ENCODE results near the gene GVQW3.
A peak's percentile ranks its signal among the peaks of the same experiment; 100 is the strongest.

GVQW3 gene

DNA sequence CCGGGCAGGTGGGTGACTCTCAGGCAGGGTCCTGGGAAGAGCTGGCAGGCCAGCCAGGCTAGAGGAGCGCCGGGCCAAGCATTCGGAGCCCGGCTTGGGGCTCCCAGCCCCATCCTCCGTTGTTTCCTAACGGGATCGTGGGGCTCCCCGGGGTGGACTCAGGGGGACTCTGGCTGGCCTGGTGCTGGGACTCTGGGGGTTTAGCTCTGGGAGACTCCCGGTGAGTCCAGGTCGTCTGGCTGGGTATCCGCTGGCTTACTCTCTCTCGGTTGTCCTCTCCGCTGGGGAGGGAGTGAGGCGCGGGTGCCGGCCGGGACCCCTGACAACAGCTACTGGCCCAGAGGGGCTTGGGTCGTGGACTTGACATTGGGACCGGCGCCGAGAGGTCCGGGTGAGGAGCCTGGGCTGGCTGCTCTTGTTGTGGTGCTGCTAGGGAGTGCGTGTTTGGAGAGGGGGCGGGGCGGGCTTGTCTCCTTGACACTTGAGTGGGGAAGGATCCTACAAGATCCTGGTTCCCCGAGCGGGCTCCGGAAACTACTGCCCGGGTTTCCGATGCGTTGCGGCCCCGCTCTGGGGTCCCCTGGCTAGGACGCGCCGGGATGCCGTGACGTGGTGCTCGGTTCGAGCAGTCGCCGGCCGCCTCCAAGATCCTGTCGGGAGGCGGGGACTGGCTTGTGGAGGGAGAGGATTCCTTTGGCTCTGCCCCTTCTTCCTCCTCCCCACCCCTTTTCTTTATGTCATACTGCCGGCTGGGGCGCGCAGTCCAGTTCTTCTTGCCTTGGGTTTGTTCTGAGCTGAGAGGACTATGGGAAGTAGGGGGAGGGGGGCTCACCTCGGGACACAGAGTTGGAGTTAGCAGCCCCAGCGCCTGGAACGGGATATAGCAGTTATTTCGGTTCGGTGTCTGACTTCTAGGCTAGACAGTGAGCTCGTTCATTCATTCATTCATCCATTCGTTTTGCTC lies 64.3 kb downstream of the GVQW3 start (continued):
- TF ChIP-seq, protein P1, sequence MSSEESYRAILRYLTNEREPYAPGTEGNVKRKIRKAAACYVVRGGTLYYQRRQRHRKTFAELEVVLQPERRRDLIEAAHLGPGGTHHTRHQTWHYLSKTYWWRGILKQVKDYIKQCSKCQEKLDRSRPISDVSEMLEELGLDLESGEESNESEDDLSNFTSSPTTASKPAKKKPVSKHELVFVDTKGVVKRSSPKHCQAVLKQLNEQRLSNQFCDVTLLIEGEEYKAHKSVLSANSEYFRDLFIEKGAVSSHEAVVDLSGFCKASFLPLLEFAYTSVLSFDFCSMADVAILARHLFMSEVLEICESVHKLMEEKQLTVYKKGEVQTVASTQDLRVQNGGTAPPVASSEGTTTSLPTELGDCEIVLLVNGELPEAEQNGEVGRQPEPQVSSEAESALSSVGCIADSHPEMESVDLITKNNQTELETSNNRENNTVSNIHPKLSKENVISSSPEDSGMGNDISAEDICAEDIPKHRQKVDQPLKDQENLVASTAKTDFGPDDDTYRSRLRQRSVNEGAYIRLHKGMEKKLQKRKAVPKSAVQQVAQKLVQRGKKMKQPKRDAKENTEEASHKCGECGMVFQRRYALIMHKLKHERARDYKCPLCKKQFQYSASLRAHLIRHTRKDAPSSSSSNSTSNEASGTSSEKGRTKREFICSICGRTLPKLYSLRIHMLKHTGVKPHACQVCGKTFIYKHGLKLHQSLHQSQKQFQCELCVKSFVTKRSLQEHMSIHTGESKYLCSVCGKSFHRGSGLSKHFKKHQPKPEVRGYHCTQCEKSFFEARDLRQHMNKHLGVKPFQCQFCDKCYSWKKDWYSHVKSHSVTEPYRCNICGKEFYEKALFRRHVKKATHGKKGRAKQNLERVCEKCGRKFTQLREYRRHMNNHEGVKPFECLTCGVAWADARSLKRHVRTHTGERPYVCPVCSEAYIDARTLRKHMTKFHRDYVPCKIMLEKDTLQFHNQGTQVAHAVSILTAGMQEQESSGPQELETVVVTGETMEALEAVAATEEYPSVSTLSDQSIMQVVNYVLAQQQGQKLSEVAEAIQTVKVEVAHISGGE (tag by site-specific recombination; conservative IDR thresholded peaks at IDR 0.05; ENCODE audit: low read depth) = peak; percentile 76
- TF ChIP-seq, protein P2, sequence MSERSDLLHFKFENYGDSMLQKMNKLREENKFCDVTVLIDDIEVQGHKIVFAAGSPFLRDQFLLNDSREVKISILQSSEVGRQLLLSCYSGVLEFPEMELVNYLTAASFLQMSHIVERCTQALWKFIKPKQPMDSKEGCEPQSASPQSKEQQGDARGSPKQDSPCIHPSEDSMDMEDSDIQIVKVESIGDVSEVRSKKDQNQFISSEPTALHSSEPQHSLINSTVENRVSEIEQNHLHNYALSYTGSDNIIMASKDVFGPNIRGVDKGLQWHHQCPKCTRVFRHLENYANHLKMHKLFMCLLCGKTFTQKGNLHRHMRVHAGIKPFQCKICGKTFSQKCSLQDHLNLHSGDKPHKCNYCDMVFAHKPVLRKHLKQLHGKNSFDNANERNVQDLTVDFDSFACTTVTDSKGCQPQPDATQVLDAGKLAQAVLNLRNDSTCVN (tag by site-specific recombination; optimal IDR thresholded peaks at IDR 0.05) = peak; percentile 40
- TF ChIP-seq ZNF664 (tag by site-specific recombination; IDR thresholded peaks at IDR 0.05) = no peak
- TF ChIP-seq ZNF23 (tag by site-specific recombination; IDR thresholded peaks at IDR 0.05; ENCODE audit: borderline replicate concordance) = no peak
- TF ChIP-seq, protein P3, sequence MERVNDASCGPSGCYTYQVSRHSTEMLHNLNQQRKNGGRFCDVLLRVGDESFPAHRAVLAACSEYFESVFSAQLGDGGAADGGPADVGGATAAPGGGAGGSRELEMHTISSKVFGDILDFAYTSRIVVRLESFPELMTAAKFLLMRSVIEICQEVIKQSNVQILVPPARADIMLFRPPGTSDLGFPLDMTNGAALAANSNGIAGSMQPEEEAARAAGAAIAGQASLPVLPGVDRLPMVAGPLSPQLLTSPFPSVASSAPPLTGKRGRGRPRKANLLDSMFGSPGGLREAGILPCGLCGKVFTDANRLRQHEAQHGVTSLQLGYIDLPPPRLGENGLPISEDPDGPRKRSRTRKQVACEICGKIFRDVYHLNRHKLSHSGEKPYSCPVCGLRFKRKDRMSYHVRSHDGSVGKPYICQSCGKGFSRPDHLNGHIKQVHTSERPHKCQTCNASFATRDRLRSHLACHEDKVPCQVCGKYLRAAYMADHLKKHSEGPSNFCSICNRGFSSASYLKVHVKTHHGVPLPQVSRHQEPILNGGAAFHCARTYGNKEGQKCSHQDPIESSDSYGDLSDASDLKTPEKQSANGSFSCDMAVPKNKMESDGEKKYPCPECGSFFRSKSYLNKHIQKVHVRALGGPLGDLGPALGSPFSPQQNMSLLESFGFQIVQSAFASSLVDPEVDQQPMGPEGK (tag by site-specific recombination; IDR thresholded peaks at IDR 0.05) = 0 out of 2 replicates have a peak, but pooled peaks have one; percentile 49
- peak; percentile 84 for TF ChIP-seq SP2 (tag by site-specific recombination; IDR thresholded peaks at IDR 0.05)
- no peak for TF ChIP-seq MYNN (tag by site-specific recombination; IDR thresholded peaks at IDR 0.05; ENCODE audit: borderline replicate concordance)
- TF ChIP-seq, protein P4, sequence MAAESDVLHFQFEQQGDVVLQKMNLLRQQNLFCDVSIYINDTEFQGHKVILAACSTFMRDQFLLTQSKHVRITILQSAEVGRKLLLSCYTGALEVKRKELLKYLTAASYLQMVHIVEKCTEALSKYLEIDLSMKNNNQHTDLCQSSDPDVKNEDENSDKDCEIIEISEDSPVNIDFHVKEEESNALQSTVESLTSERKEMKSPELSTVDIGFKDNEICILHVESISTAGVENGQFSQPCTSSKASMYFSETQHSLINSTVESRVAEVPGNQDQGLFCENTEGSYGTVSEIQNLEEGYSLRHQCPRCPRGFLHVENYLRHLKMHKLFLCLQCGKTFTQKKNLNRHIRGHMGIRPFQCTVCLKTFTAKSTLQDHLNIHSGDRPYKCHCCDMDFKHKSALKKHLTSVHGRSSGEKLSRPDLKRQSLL (tag by site-specific recombination; IDR thresholded peaks at IDR 0.05) = no peak
- no peak for TF ChIP-seq ZNF391 (tag by site-specific recombination; IDR thresholded peaks at IDR 0.05; ENCODE audit: borderline replicate concordance, low read depth)

GRCh38 chr11:76448506-76448905 lies 67.4 kb downstream of the GVQW3 start:
- ChIA-PET CTCF (interaction anchor here (1.5 kb wide), 1 partner anchor 11 kb away, joined by 8 read pairs; no protein-coding TSS in a partner anchor), POLR2A (no interaction called here)
- no peak overlapping the region for H3K27ac ChIP-seq (ENCODE audit: extremely low read depth, low read depth, low read length)
- peaks cover 3 to 59% of the 10 kb centered on the region in 2 experiments; a peak in 2 of 3 replicates for H3K36me3 ChIP-seq (ENCODE audit: control insufficient read depth in 2 of 2, insufficient read depth in 1 of 2, low read length in 2 of 2)
- H3K9me3 ChIP-seq (ENCODE audit: control insufficient read depth, insufficient read depth, low read depth, low read length) = no peaks in the 10 kb centered on the region
- H3K4me1 ChIP-seq (ENCODE audit: control insufficient read depth, insufficient read depth, low read length) = 0 out of 2 replicates have a peak, but pooled peaks cover 4% of the 10 kb centered on the region
- no peak overlapping the region for H3K4me3 ChIP-seq (ENCODE audit: low read depth, low read length)
- TF ChIP-seq, protein P5, sequence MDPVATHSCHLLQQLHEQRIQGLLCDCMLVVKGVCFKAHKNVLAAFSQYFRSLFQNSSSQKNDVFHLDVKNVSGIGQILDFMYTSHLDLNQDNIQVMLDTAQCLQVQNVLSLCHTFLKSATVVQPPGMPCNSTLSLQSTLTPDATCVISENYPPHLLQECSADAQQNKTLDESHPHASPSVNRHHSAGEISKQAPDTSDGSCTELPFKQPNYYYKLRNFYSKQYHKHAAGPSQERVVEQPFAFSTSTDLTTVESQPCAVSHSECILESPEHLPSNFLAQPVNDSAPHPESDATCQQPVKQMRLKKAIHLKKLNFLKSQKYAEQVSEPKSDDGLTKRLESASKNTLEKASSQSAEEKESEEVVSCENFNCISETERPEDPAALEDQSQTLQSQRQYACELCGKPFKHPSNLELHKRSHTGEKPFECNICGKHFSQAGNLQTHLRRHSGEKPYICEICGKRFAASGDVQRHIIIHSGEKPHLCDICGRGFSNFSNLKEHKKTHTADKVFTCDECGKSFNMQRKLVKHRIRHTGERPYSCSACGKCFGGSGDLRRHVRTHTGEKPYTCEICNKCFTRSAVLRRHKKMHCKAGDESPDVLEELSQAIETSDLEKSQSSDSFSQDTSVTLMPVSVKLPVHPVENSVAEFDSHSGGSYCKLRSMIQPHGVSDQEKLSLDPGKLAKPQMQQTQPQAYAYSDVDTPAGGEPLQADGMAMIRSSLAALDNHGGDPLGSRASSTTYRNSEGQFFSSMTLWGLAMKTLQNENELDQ (tag by site-specific recombination; IDR thresholded peaks at IDR 0.05; ENCODE audit: low read depth) = no peak
- TF ChIP-seq SP2 (tag by site-specific recombination; IDR thresholded peaks at IDR 0.05) = no peak
- TF ChIP-seq ZNF114 (tag by site-specific recombination; IDR thresholded peaks at IDR 0.05) = no peak
- no peak for TF ChIP-seq ZNF580 (tag by site-specific recombination; IDR thresholded peaks at IDR 0.05)
- TF ChIP-seq, protein P6, sequence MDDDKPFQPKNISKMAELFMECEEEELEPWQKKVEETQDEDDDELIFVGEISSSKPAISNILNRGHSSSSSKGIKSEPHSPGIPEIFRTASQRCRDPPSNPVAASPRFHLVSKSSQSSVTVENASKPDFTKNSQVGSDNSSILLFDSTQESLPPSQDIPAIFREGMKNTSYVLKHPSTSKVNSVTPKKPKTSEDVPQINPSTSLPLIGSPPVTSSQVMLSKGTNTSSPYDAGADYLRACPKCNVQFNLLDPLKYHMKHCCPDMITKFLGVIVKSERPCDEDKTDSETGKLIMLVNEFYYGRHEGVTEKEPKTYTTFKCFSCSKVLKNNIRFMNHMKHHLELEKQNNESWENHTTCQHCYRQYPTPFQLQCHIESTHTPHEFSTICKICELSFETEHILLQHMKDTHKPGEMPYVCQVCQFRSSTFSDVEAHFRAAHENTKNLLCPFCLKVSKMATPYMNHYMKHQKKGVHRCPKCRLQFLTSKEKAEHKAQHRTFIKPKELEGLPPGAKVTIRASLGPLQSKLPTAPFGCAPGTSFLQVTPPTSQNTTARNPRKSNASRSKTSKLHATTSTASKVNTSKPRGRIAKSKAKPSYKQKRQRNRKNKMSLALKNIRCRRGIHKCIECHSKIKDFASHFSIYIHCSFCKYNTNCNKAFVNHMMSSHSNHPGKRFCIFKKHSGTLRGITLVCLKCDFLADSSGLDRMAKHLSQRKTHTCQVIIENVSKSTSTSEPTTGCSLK (tag by site-specific recombination; IDR thresholded peaks at IDR 0.05) = no peak
- TF ChIP-seq ZNF558 (tag by site-specific recombination; IDR thresholded peaks at IDR 0.05) = no peak
- TF ChIP-seq, protein P4 (tag by site-specific recombination; IDR thresholded peaks at IDR 0.05) = no peak
- TF ChIP-seq ZBTB8A (tag by site-specific recombination; IDR thresholded peaks at IDR 0.05) = no peak
- no peak for TF ChIP-seq ZNF184 (tag by site-specific recombination; IDR thresholded peaks at IDR 0.05)
- no peak for TF ChIP-seq GFI1B (tag by site-specific recombination; IDR thresholded peaks at IDR 0.05)
- TF ChIP-seq EGR2 (tag by site-specific recombination; IDR thresholded peaks at IDR 0.05; ENCODE audit: low read depth) = no peak
